Muscle of arm (tissue), 12 donors: ENCODE measurements around the gene STH. TPM values are rescaled to one million over a fixed set of nuclear protein-coding genes. Genes with fewer than 3 reads are reported as not detected.

ENCODE experiments used
- DNase-seq: peaks from one replicate; pipeline ENCODE4 v3.0.0-alpha.2; 2013
- polyA plus RNA-seq, 12 donors: library from polyadenylated mRNA; unstranded; fragments of 120-200 nt; gene quantifications; one replicate each; pipeline ENCODE4 v1.2.1, GENCODE V29; 2013; ENCODE audit not compliant: insufficient read length in 12 of 12

STH gene
- polyA plus RNA-seq, 12 donors, result 0.57 TPM; not detected in 11

- DNase-seq, result no peak
Measured at GRCh38 chr17:46026166-46027047, 27.4 kb downstream of the STH start.

DNA sequence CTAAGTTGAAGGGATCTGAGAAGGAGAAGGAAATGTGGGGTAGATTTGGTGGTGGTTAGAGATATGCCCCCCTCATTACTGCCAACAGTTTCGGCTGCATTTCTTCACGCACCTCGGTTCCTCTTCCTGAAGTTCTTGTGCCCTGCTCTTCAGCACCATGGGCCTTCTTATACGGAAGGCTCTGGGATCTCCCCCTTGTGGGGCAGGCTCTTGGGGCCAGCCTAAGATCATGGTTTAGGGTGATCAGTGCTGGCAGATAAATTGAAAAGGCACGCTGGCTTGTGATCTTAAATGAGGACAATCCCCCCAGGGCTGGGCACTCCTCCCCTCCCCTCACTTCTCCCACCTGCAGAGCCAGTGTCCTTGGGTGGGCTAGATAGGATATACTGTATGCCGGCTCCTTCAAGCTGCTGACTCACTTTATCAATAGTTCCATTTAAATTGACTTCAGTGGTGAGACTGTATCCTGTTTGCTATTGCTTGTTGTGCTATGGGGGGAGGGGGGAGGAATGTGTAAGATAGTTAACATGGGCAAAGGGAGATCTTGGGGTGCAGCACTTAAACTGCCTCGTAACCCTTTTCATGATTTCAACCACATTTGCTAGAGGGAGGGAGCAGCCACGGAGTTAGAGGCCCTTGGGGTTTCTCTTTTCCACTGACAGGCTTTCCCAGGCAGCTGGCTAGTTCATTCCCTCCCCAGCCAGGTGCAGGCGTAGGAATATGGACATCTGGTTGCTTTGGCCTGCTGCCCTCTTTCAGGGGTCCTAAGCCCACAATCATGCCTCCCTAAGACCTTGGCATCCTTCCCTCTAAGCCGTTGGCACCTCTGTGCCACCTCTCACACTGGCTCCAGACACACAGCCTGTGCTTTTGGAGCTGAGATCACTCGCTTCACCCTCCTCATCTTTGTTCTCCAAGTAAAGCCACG lies 28.3 kb downstream of the STH start:
- peak; percentile 17 for DNase-seq

DNA sequence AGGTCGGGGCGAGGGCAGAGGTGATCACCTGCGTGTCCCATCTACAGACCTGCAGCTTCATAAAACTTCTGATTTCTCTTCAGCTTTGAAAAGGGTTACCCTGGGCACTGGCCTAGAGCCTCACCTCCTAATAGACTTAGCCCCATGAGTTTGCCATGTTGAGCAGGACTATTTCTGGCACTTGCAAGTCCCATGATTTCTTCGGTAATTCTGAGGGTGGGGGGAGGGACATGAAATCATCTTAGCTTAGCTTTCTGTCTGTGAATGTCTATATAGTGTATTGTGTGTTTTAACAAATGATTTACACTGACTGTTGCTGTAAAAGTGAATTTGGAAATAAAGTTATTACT lies 28.9 kb downstream of the STH start:
- no peak for DNase-seq

GRCh38 chr17:46028374-46028773 lies 29.3 kb downstream of the STH start:
- DNase-seq, result no peak

- DNase-seq, result no peak
Measured at GRCh38 chr17:46028981-46029565, 30.0 kb downstream of the STH start.

DNA sequence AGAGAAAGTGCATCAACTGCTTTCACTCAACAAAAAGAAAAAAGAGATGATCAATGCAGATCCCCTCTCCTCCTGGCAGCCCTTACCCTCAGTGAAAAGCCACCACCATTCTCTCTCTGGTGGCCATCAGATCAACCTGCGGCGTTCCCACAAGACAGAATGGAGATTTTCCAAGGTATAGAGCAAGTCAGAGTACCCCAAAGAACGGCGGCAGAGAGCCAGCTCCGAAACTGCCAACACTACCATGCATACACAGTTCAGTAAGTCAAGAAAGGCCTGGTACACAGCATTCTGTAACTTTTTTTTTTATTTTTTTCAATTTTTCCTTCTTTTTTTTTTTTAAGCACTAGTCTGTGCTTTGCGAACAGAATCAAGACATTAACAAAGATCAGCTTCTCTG lies 30.6 kb downstream of the STH start:
- no peak for DNase-seq

- DNase-seq, result no peak
Measured at GRCh38 chr17:46030752-46031151, 31.7 kb downstream of the STH start.

DNA sequence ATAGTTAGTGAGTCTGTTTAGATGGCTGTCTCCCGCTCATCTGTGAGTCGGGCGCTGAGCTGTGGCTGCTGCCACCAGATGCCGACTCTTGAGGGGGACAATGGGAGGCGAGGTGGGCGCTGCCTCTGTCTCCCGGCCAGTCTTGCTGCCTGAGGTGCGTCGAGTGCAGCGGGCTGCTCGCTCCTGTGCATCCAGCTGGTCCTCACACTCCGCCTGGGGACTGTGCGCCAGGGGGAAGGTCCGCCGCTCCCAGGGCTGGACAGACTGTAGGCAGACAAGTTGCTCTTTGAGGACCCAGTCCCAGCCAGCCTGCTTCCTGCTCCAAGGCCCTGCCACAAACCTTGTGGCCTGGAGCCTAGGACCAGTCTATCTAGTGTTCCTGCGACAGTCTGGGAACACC lies 32.4 kb downstream of the STH start:
- DNase-seq, result no peak

GRCh38 chr17:46031920-46032319 lies 32.9 kb downstream of the STH start:
- no peak for DNase-seq

DNA sequence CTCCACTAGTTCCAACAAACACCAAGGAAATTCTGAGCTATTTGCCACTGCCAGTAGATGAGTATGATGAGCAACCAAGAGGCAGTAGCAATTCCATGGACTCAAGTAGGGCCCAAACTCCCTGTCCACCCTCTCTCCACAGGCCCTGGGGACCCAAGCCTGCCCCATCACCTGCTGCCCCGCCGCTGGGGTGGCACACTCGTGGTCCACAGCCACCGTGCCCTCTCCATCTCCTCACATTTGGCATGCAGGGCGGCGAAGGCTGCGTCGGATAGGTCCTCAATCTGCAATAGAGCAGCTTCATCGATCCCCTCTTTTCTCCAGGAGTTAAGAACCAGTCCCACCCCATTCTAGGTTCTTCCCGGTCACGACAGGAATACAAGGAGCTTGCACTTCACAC lies 33.9 kb downstream of the STH start:
- no peak for DNase-seq

GRCh38 chr17:46033392-46033791 lies 34.3 kb downstream of the STH start:
- DNase-seq, result no peak

DNA sequence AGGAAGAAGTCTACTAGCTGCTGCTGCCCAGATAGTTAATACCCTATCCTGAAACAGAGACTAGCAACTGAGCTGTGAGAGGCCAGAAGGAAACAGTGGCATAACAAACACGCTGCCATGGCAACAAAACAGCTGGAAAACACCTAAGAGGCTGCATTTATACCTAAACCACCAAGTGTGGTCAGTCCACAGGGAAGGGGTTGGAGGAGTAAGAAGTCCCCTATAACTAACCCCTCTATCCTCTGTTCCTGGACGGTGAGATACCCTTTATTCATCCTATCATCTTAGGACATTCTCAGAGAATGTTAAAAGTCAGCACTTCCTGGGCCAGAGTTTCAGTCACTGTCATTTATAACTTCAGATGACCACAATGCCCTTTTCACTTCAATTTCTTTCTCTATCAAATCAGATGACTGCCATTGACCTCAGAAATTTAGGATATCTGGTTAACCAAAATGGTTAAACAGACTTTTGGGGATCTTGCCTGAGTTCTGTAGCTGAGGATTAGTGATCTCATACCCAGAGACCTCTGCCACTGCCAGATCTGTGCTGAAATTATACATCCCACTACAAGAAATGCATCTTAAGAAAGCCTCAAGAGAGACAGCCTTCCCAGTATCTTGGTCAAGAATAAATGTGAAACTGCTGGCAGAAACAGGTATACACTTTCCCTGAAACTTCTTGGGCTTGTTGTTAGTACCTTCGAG lies 36.2 kb downstream of the STH start:
- no peak for DNase-seq

GRCh38 chr17:46036491-46036890 lies 37.4 kb downstream of the STH start:
- no peak for DNase-seq

DNA sequence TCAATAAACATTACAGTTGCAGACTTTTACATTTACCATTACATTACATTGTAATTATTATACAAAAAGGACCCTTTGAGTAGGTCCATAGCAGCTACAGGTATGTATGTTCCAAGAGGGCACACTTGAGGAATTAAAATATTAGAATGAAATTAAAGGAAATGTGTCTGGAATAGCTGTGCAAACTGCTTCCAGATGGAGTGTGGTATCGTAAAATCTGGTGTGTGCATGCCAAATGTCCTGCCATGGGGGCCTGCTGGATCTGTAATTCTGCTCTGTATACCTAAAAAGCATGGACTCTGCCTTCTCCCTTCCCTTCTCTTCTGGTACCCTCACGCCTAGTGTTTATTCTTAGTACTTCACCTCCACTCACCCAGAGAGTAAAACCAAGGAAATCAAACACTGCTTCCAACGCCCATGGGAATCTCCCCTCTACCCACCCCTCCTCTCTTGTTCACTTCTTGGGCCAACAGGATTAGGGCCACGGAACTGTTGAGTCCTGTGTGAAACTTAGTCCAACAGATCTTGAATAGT lies 38.7 kb downstream of the STH start:
- DNase-seq, result no peak

GRCh38 chr17:46038414-46038813 lies 39.4 kb downstream of the STH start:
- DNase-seq, result no peak

DNA sequence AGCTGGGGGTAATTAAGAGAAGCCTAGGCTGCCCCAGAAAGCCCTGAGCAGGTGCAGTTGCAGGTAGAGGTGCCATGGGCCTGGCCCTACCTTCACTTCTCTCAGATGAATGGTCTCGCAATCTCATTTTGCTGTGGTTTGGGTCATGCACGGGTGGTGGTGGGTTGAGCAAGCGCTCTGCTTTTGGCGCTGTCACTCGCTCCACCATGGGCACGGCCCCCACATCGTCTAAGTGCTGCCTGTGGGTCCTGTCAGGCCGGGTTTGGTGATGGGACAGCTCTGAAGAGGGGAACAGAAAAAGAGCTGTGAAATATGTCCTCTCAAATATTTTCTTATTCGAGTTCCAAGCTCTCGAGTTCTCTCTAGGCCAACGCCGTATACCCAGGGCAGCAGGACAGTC lies 39.9 kb downstream of the STH start:
- no peak for DNase-seq

- no peak for DNase-seq
Measured at GRCh38 chr17:46039592-46040186, 40.6 kb downstream of the STH start.

- no peak for DNase-seq
Measured at GRCh38 chr17:46042246-46042645, 43.2 kb downstream of the STH start.

- DNase-seq, result no peak
Measured at GRCh38 chr17:46042925-46043324, 43.9 kb downstream of the STH start.

- DNase-seq, result no peak
Measured at GRCh38 chr17:46043606-46044005, 44.6 kb downstream of the STH start.

DNA sequence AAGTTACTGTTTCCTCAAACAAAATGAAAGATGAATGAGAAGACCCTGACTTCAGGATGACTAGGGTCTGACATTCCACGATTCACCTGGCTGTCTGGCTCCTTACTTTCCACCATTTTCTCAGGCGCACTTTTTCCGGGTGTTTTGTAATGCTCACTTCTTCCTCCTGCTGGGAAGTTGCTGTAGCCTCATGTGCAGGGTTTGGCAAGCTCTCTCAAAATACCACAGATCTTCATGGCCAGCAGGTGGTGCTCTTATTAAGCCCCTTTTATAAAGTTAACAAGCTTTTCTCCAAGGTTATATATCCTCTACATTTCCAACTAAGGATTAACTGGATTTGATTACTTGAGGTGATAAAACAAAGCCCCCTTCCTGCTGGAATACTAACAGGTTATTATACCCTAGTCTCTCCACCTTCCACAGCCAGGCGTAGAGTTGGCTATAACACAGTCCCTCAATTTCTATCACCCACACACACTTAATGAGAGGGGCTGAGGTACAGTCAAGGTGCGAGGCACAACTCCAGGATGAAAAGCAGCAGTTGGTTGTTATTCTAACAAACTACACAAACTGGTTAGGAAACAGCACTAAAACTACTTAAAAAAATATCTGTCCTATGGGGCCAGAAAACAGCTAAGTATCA lies 45.4 kb downstream of the STH start:
- peak; percentile 83 for DNase-seq
